GM21528 (cell line): ENCODE data around the gene BCO2.
"Not testable (repeated sequence)": the region's sequence is repeated elsewhere in the genome, so short reads cannot be mapped to it uniquely, and the experiment has no call there.

Experiments used
- ATAC-seq: cut with Tn5 transposase; IDR thresholded peaks from one replicate; pipeline ENCODE4 v1.9.1; 2021; ENCODE audit warnings: mild to moderate bottlenecking, moderate library complexity; ENCODE audit not compliant: unreplicated experiment, low FRiP score

The BCO2 gene

GRCh38 chr11:112174789-112175598 lies at the start of gene BCO2:
Gene BCO2 (plus strand): TSS chr11:112175512. CDS start chr11:112175602, 90 bp downstream.
- ATAC-seq, result no peak

- no peak for ATAC-seq
These were observed 48.3 kb upstream of the BCO2 start for GRCh38 chr11:112127056-112127455.

- no peak for ATAC-seq
These were observed 46.7 kb upstream of the BCO2 start for GRCh38 chr11:112128483-112129121.

- no peak for ATAC-seq
These were observed 45.7 kb upstream of the BCO2 start for GRCh38 chr11:112129656-112130055.

GRCh38 chr11:112132737-112133136 lies 42.6 kb upstream of the BCO2 start:
- no peak for ATAC-seq

GRCh38 chr11:112134473-112134872 lies 40.8 kb upstream of the BCO2 start:
- ATAC-seq, result no peak

GRCh38 chr11:112143597-112143996 lies 31.7 kb upstream of the BCO2 start:
- ATAC-seq, result no peak

- ATAC-seq, result no peak
These were observed 24.8 kb upstream of the BCO2 start for GRCh38 chr11:112150517-112150916.

GRCh38 chr11:112156153-112156955 lies 19.0 kb upstream of the BCO2 start:
- no peak for ATAC-seq

- ATAC-seq, result no peak
These were observed 18.2 kb upstream of the BCO2 start for GRCh38 chr11:112156956-112157766.

GRCh38 chr11:112159098-112160065 lies 15.9 kb upstream of the BCO2 start:
- ATAC-seq, result no peak

- no peak for ATAC-seq
These were observed 15.0 kb upstream of the BCO2 start for GRCh38 chr11:112160091-112160848.

- no peak for ATAC-seq
These were observed 14.3 kb upstream of the BCO2 start for GRCh38 chr11:112161012-112161411.

- not testable (repeated sequence) for ATAC-seq
These were observed 13.1 kb upstream of the BCO2 start for GRCh38 chr11:112162200-112162599.

GRCh38 chr11:112162761-112163546 lies 12.4 kb upstream of the BCO2 start:
- ATAC-seq, result no peak

- no peak for ATAC-seq
These were observed 11.2 kb upstream of the BCO2 start, which contains the start of gene IL18 for GRCh38 chr11:112163875-112164685. Gene IL18 (minus strand): TSS chr11:112164094. CDS start chr11:112155053, 9,041 bp downstream.

GRCh38 chr11:112165049-112165448 lies 10.3 kb upstream of the BCO2 start:
- ATAC-seq, result no peak
